ENCODE data around the gene EIF3K. TPM values are rescaled to one million over a fixed set of nuclear protein-coding genes. Genes with fewer than 3 reads are reported as not detected.

The EIF3K gene
- total RNA-seq, 2 donors from 2014 or later: 237 to 302 TPM

DNA sequence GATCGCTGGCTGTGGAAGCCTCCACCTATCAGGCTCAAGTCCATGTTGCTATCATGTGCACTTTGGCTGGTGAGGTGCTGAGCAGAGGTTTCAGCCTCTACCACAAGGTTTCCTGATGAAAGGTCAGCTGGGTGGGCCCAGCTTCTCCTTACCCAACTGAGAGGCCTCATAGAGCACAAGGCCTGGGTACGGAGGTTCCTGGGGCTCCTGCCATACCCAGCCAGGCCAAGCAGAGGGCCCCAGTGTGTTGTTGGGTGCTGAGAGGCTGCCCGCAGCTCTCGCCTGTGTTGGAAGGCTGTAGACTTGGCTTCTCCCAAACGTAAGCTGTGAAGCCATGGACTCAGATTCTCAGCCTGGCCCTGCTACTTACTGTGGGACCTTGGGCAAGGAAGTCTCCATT, 56.6 kb downstream of the EIF3K start:
- no peaks in the 10 kb centered on the region for H3K9me3 ChIP-seq
- peaks cover 4% of the 10 kb centered on the region for H3K36me3 ChIP-seq
- DNase-seq (ENCODE audit: low spot score) (no peak), ATAC-seq (ENCODE audit: insufficient number of reproducible peaks, low FRiP score, low read depth) (no peak)
- H3K4me1 ChIP-seq (ENCODE audit: control insufficient read depth in 1 of 2, low read depth in 2 of 2): peaks cover 57 to 96% of the 10 kb centered on the region in 2 donors
- no peaks in the 10 kb centered on the region for H3K27me3 ChIP-seq (replicated peaks; ENCODE audit: insufficient read depth)
- H3K4me3 ChIP-seq: no peak overlapping the region
- TF ChIP-seq, protein P1, sequence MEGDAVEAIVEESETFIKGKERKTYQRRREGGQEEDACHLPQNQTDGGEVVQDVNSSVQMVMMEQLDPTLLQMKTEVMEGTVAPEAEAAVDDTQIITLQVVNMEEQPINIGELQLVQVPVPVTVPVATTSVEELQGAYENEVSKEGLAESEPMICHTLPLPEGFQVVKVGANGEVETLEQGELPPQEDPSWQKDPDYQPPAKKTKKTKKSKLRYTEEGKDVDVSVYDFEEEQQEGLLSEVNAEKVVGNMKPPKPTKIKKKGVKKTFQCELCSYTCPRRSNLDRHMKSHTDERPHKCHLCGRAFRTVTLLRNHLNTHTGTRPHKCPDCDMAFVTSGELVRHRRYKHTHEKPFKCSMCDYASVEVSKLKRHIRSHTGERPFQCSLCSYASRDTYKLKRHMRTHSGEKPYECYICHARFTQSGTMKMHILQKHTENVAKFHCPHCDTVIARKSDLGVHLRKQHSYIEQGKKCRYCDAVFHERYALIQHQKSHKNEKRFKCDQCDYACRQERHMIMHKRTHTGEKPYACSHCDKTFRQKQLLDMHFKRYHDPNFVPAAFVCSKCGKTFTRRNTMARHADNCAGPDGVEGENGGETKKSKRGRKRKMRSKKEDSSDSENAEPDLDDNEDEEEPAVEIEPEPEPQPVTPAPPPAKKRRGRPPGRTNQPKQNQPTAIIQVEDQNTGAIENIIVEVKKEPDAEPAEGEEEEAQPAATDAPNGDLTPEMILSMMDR (IDR thresholded peaks at IDR 0.05): no peak
- peak overlapping the region; percentile 86 to 94 for H3K27ac ChIP-seq

DNA sequence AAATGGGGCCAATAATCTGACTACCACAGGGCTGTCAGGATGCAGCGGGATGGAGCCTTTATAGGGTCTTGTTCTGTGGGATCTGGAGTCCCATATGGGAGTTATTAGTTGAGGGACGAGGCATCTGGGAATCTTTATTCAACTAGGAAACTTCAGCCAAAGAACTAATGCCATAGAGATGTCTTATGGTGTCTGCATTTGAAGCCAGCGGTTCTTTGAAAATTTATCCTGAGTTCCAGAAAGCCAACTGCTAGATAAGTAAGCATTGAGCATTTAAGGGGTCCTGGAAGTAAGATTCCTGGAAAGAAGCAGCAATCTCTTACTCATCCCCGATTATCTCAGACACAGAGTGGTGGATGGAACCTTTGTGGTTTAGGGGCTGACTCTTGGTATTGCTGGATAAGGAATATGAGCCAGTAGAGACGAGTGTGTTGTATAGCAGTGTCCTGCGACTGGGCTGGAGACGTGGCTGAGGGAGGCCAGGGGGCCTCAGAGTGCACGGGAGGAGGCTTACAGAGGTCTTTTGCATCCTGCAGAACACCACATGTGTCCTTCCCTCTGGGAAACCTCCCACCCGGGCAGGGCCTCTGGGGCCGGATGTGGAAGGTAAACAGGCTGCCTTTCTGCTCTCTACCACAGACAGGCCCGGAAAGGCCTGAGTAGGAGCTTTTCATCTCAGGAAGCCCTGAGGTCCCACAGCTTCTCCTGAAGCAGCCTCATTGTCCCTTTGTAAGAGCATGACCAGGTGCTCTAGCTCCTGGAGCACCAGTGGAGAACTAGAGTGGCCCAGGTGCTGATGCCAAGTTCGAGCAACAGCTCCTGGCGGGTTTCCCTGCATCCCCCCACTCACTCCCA, 57.3 kb downstream of the EIF3K start:
- ATAC-seq (ENCODE audit: insufficient number of reproducible peaks, low FRiP score, low read depth): no peak
- H3K4me1 ChIP-seq (ENCODE audit: control insufficient read depth in 1 of 2, low read depth in 2 of 2): peaks cover 52 to 96% of the 10 kb centered on the region in 2 donors
- TF ChIP-seq, protein P1 (IDR thresholded peaks at IDR 0.05): no peak
- peaks cover 4% of the 10 kb centered on the region for H3K36me3 ChIP-seq
- no peak for DNase-seq (ENCODE audit: low spot score)
- H3K9me3 ChIP-seq: no peaks in the 10 kb centered on the region
- H3K27me3 ChIP-seq (replicated peaks; ENCODE audit: insufficient read depth): no peaks in the 10 kb centered on the region
- H3K4me3 ChIP-seq: peak overlapping the region; percentile 27
- H3K27ac ChIP-seq: peak overlapping the region; percentile 86 to 94

DNA sequence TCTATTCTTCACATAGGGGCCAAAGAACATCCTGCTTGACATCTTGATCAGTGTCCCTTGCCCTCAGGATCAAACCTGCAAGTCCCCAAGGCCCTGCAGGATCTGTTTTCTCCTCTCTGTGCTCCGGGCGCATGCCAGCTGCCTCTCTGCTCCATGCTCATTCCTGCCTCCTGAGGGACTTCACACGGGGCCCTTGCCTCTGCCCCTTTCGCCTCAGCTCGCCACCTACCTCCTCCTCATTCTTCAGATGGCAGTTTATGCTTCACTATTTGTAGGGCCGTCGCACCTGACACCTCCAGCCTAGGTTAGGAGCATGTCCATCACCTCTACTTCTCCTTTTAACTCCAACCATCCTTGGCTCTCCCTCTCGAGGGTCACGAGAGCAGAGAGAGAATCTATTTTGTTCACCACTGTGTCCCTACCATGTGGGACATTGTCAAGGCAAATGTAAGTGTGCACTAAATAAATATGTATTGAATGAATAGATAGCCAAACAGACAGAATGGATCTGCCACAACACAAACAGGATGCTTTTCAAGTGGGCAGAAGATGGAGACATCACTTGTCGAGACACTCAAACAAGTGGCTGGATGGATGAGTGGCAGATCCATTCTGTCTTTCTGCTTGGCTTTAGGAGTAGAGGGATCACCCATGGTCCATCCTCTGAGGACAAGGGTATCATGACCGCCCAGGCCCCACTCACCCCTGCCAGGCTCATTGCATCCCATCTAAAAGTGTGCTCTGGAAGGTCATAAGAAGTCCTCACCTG, 58.1 kb downstream of the EIF3K start:
- no peak for DNase-seq (ENCODE audit: low spot score)
- Histone ChIP-seq H3K9me3 (no peaks in the 10 kb centered on the region), H3K27me3 (replicated peaks; ENCODE audit: insufficient read depth) (no peaks in the 10 kb centered on the region), H3K4me1 (ENCODE audit: control insufficient read depth in 1 of 2, low read depth in 2 of 2) (peaks cover 47 to 94% of the 10 kb centered on the region in 2 donors), H3K4me3 (peak overlapping the region; percentile 27), H3K36me3 (peaks cover 4% of the 10 kb centered on the region), H3K27ac (peak overlapping the region; percentile 86 to 94)
- ATAC-seq (ENCODE audit: insufficient number of reproducible peaks, low FRiP score, low read depth): no peak
- TF ChIP-seq, protein P1 (IDR thresholded peaks at IDR 0.05): no peak

DNA sequence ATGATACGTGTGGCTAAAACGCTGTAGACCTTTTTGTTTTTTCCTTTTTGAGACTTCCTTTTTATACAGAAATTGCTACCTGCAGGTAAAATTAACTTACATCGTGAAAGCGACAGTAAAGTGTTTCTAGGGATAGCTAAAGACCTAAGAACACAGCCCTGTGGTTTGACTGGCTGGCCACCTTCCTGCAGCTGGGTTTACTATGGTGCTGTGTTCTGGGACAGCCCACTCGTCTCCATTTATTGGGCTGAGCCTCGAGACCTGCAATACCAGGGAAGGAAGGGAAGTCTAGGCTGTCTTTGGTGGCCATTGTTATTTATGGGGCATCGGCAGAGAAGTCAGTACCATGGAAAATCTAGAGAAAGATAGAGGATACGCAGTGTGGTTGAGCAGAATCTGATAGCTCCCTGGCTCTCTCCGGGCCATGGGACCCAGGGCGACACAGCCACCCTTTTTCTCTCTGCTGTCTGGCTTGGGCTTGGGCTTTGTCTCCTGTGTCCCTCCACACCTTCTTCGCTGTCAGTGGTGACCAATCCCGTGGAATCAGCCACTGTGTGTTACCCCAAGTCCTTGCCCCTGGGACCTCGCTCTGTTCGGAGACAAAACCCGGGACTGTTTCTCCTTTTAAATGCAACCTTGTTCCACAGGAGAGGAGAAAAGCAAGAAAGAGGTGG, 59.4 kb downstream of the EIF3K start:
- no peak for DNase-seq (ENCODE audit: low spot score)
- no peak overlapping the region for H3K4me3 ChIP-seq
- peak overlapping the region; percentile 94 to 99 for H3K27ac ChIP-seq
- H3K36me3 ChIP-seq: peaks cover 4% of the 10 kb centered on the region
- no peaks in the 10 kb centered on the region for H3K27me3 ChIP-seq (replicated peaks; ENCODE audit: insufficient read depth)
- no peak for ATAC-seq (ENCODE audit: insufficient number of reproducible peaks, low FRiP score, low read depth)
- TF ChIP-seq, protein P1 (IDR thresholded peaks at IDR 0.05): no peak
- H3K9me3 ChIP-seq: no peaks in the 10 kb centered on the region
- H3K4me1 ChIP-seq (ENCODE audit: control insufficient read depth in 1 of 2, low read depth in 2 of 2): peaks cover 56 to 95% of the 10 kb centered on the region in 2 donors

Data from thoracic aorta (tissue), 2 donors.